ENCODE data around the gene TOMM40.
A peak's percentile ranks its signal among the peaks of the same experiment; 100 is the strongest.
"Not testable (repeated sequence)": the region's sequence is repeated elsewhere in the genome, so short reads cannot be mapped to it uniquely, and the experiment has no call there.

The TOMM40 gene

GRCh38 chr19:44879309-44880065 is 11.6 kb upstream of the TOMM40 start:
- no peak for DNase-seq
- no peak for TF ChIP-seq GATA1 (IDR thresholded peaks at IDR 0.05; ENCODE audit: low read depth, low read length)
- no peak for TF ChIP-seq POLR2A (IDR thresholded peaks at IDR 0.05; ENCODE audit: low read length)

DNA sequence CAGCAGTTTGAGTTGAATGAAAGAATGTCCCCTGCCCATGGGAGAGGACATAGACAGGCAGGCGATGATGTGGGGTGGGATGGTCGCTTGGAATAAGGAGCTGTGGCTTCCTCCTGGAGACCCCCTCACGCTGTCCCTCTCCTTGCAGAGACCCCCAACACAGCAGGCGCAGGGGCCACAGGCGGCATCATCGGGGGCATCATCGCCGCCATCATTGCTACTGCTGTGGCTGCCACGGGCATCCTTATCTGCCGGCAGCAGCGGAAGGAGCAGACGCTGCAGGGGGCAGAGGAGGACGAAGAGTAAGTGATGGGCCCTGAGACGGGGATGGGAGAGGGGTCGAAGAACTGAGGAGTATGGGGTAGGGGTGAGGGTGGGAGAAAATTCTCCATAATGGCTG is 9.0 kb upstream of the TOMM40 start:
- DNase-seq = no peak
- TF ChIP-seq POLR2A (IDR thresholded peaks at IDR 0.05; ENCODE audit: low read length) (no peak), GATA1 (IDR thresholded peaks at IDR 0.05; ENCODE audit: low read depth, low read length) (no peak)

GRCh38 chr19:44882619-44883397 is 8.2 kb upstream of the TOMM40 start:
- not testable (repeated sequence) for DNase-seq

GRCh38 chr19:44883922-44884321 is 7.1 kb upstream of the TOMM40 start:
- DNase-seq = no peak
- no peak for TF ChIP-seq POLR2A (IDR thresholded peaks at IDR 0.05; ENCODE audit: low read length)
- TF ChIP-seq GATA1 (IDR thresholded peaks at IDR 0.05; ENCODE audit: low read depth, low read length) = no peak

GRCh38 chr19:44884566-44884965 is 6.5 kb upstream of the TOMM40 start:
- no peak for DNase-seq
- no peak for TF ChIP-seq GATA1 (IDR thresholded peaks at IDR 0.05; ENCODE audit: low read depth, low read length)
- TF ChIP-seq POLR2A (IDR thresholded peaks at IDR 0.05; ENCODE audit: low read length) = no peak

DNA sequence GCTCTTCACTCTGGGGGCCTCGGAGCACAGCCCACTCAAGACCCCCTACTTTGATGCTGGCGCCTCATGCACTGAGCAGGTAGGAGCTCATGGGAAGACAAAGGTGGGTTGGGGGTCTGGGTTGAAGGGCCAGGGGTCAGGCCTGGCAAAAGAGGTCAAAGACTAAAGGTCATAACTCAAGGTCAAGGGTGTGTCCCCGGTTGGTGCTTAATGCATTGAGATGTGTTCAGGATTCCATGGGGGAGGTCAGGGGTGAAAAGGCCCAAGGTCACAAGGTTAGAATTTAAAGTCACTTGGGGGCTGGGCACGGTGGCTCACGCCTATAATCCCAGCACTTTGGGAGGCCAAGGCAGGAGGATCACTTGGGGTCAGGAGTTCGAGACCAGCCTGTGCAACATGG is 4.9 kb upstream of the TOMM40 start:
- TF ChIP-seq POLR2A (IDR thresholded peaks at IDR 0.05; ENCODE audit: low read length) (no peak), GATA1 (IDR thresholded peaks at IDR 0.05; ENCODE audit: low read depth, low read length) (no peak)
- no peak for DNase-seq

DNA sequence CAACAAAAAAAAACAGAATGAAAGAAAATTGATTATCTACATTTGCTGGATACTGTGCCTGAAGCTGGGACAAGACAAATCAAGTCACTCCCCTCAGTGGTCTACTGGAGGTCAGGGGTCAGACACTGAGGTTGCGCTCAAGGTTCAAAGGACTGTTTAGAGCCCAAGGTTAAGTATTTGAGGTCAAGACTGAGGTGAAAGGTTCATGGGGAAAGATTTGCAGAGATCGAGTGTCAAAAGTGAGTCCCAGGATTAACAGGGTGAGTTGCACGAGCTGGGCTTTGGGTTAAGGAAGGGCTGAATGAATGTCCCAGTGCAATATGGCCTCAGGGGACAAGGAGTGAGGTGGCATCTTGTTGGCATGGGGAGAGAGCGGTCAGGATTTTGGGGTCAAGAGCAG is 3.4 kb upstream of the TOMM40 start:
- DNase-seq = no peak
- no peak for TF ChIP-seq GATA1 (IDR thresholded peaks at IDR 0.05; ENCODE audit: low read depth, low read length)
- TF ChIP-seq POLR2A (IDR thresholded peaks at IDR 0.05; ENCODE audit: low read length) = no peak

DNA sequence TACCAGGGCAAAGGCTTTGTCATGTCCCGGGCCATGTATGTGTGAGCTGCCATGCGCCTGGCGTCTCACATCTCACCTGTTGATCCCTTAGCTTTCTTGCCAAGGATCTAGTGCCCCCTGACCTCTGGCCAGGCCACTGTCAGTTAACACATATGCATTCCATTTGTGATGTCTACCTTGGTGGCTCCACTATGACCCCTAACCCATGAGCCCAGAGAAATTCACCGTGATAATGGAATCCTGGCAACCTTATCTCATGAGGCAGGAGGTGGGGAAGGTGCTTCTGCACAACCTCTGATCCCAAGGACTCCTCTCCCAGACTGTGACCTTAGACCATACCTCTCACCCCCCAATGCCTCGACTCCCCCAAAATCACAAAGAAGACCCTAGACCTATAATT is 2.7 kb upstream of the TOMM40 start:
- not testable (repeated sequence) for DNase-seq

DNA sequence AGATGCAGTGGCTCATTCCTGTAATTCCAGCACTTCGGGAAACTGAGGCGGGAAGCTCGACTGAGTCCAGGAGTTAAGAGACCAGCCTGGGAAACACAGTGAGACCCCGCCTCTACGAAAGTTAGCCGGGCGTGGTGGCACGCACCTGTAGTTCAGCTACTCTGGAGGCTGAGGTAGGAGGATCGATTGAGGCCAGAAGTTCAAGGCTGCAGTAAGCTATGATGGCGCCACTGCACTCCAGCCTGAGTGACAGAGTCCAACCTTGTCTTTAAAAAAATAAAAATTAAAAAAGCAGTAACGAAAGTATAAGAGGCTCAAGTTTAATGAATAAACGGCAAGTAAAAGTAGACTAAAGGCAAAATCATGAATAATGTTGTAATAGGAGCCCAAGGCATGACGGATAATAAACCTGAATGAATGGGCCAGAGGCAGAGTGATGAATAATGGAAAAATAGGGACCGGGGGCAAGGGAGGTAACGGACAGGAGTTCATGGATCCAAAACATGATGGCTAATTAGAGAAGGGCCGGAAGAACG is 1.2 kb upstream of the TOMM40 start:
- no peak for TF ChIP-seq POLR2A (IDR thresholded peaks at IDR 0.05; ENCODE audit: low read length)
- no peak for TF ChIP-seq GATA1 (IDR thresholded peaks at IDR 0.05; ENCODE audit: low read depth, low read length)
- DNase-seq = no peak

DNA sequence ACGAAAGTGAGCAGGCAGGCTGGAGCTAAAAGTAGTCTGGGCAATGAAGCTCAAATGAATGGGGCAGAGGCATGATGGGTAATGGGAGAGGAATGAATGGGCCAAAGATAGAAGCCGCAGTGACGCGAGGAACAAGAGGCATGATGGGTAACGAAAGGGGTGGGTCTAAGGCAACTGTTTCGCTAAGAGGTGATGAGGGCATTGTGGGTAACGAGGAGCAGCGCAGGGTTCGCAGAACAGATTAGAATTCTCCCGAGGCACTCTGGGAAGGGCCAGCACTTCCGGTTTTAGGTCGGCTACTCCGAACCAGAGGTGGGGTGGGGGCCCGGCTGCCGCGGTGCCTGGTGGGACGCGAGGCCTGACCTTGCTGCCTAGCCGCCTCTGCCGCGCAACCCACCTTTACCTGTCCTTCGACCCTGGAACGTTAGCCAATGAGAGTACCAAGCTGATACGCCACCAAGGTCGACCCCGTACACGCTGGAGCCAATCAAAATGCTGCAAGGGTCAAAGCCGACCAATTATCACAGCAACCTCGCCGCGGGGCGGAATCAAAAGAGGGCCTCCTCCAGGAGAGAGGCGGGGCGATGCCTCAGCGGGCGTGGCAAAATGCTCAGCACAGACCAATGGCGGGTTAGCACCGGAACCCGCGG is 563 bp upstream of the TOMM40 start:
- TF ChIP-seq GATA1 (IDR thresholded peaks at IDR 0.05; ENCODE audit: low read depth, low read length) = no peak
- peak; percentile 67 for TF ChIP-seq POLR2A (IDR thresholded peaks at IDR 0.05; ENCODE audit: low read length)
- DNase-seq = peak; percentile 100

DNA sequence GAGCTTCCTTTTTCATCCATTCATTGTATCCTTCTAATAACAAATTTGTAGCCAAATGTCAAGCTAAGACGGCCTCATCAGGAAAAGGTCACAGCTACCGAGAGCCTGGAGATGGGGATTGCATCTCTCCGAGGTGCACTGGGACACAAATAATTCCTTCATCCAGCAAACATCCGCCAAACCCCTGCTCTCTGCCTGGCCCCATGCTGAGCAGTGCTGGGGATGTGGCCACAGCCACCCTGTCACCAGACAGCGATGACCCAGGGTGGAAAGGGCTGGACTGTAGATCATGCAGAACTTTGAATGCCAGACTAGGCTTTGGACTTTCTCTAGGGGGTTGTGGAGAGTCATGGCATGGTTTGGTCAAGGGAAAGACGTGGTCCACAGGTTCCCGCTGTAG is 1.9 kb downstream of the TOMM40 start:
- no peak for DNase-seq
- no peak for TF ChIP-seq POLR2A (IDR thresholded peaks at IDR 0.05; ENCODE audit: low read length)
- TF ChIP-seq GATA1 (IDR thresholded peaks at IDR 0.05; ENCODE audit: low read depth, low read length) = no peak

DNA sequence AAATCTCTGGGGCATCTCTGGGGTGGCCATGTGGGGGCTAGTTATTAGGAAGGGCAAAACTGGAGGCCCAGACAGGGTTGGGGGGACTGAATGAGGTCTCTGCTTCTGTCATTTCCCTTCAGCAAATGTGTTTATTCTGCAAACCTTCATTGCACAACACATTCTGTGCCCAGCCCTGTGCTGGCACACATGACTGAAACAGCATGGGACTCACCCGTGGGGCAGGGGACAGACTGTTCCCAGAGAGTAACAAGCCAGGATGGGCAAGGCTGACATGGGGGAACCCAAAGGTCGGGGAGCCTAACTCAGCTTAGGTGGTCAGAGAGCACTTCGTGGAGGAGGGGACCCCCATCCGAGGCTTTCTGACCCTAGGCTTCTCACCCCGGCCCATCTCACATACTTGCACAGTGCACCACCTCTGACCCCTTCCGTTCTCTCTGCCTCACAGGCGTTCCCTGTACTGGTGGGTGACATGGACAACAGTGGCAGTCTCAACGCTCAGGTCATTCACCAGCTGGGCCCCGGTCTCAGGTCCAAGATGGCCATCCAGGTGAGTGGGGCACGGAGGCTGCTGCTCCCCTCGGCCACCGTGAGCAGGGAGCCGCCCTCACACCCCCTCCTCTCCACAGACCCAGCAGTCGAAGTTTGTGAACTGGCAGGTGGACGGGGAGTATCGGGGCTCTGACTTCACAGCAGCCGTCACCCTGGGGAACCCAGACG is 2.4 kb downstream of the TOMM40 start:
- no peak for TF ChIP-seq POLR2A (IDR thresholded peaks at IDR 0.05; ENCODE audit: low read length)
- no peak for TF ChIP-seq GATA1 (IDR thresholded peaks at IDR 0.05; ENCODE audit: low read depth, low read length)
- DNase-seq = no peak

GRCh38 chr19:44894052-44894400 is 3.0 kb downstream of the TOMM40 start:
- DNase-seq = no peak
- TF ChIP-seq POLR2A (IDR thresholded peaks at IDR 0.05; ENCODE audit: low read length) (no peak), GATA1 (IDR thresholded peaks at IDR 0.05; ENCODE audit: low read depth, low read length) (no peak)

DNA sequence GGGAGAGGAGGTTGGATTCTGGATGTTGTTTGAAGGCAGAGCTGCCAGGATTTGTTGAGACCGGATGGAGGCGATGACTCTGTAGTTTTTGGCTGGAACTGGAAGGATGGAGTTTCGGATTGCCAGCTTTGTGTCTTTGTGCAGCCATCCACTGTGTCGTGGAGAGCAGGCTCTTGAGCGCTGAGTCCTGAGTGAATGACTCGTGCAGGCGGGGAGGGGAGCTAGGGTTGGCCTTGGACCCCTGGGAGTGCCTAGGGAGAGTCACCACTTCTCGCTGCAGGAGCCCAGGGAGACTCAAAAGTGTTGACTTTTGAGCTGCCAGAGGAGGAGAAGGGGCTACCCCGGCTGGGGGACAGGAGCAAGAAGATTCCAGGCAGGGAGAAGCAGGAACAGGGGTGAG is 3.9 kb downstream of the TOMM40 start:
- TF ChIP-seq POLR2A (IDR thresholded peaks at IDR 0.05; ENCODE audit: low read length) = no peak
- TF ChIP-seq GATA1 (IDR thresholded peaks at IDR 0.05; ENCODE audit: low read depth, low read length) = no peak
- no peak for DNase-seq

All from erythroblast (primary cell).